ENCODE results near the gene FOXN3.

- no peak for TF ChIP-seq CTCF (IDR thresholded peaks at IDR 0.05 in 4 of 5, conservative IDR thresholded peaks at IDR 0.05 in 1 of 5)
- TF ChIP-seq POLR2A (IDR thresholded peaks at IDR 0.05), result no peak
Measured at GRCh38 chr14:89304561-89304960, 112.5 kb downstream of the FOXN3 start.

All from gastrocnemius medialis (tissue), 4 donors.